Measurements from ENCODE around the gene RAB15. TPM values are rescaled to one million over a fixed set of nuclear protein-coding genes. Genes with fewer than 3 reads are reported as not detected.

The RAB15 gene
- total and polyA plus RNA-seq, 12 donors, result 0.95 to 8.9 (median 3.7) TPM

DNA sequence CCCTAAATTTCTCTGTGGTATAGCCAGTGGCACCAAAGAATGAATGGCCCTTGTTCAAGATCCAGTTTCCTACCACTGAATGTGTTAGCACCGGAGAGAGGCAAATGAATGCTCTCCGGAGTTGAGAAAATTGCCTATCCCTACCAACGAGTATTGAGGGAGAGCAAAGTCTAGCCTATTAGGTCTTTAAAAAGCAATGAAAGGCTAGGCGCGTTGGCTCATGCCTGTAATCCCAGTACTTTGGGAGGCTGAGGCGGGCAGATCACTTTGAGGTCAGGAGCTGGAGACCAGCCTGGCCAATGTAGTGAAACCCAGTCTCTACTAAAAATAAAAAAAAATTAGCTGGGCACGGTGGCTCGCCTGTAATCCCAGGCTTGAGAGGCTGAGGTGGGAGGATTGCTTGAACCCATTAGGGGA lies 898 bp upstream of the RAB15 start:
- DNase-seq, result no peak
- Histone ChIP-seq H3K9me3 (replicated peaks in 1 of 3) (no peaks in the 10 kb centered on the region), H3K27me3 (no peaks in the 10 kb centered on the region), H3K4me1 (replicated peaks in 1 of 2) (peaks cover 5 to 8% of the 10 kb centered on the region in 2 donors), H3K4me3 (no peak overlapping the region), H3K36me3 (replicated peaks in 1 of 2) (no peaks in the 10 kb centered on the region), H3K27ac (no peak overlapping the region)
- 87 to 90% (median 89%) methylated on average over 8 of the region's 8 CpGs for WGBS, 4 donors
- intact Hi-C loops (cut with DNase I), result loop anchor here in 1 of 2 donors (10.0 kb wide), 1 partner anchor 148 kb away; no protein-coding TSS in a partner anchor
- TF ChIP-seq POLR2A (IDR thresholded peaks at IDR 0.05), result no peak
- TF ChIP-seq, protein P1, sequence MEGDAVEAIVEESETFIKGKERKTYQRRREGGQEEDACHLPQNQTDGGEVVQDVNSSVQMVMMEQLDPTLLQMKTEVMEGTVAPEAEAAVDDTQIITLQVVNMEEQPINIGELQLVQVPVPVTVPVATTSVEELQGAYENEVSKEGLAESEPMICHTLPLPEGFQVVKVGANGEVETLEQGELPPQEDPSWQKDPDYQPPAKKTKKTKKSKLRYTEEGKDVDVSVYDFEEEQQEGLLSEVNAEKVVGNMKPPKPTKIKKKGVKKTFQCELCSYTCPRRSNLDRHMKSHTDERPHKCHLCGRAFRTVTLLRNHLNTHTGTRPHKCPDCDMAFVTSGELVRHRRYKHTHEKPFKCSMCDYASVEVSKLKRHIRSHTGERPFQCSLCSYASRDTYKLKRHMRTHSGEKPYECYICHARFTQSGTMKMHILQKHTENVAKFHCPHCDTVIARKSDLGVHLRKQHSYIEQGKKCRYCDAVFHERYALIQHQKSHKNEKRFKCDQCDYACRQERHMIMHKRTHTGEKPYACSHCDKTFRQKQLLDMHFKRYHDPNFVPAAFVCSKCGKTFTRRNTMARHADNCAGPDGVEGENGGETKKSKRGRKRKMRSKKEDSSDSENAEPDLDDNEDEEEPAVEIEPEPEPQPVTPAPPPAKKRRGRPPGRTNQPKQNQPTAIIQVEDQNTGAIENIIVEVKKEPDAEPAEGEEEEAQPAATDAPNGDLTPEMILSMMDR (IDR thresholded peaks at IDR 0.05), result no peak

DNA sequence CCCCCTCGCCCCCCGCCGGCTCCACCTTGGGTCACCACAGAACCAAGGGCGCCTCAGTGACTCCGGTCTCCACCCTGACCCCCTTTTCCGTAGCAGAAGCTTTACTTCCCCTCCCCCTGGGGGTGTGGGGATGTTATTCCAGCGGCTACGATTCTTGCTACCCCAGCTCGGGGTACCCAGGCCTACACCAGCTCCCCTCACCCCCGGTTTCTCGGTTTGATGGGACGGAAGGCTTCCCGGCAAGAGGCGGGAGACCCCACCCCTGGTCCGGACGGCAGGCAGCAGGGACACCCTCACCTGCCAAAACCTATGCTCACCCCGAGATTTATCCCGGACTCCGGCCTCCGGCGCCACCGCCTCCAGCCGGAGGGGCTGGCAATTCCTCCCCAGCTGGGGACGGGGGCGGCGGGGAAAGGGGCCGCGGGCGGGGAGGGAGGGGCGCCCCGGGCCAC lies 619 bp downstream of the RAB15 start:
- no peak overlapping the region for H3K27ac ChIP-seq
- H3K36me3 ChIP-seq (replicated peaks in 1 of 2), result no peaks in the 10 kb centered on the region
- DNase-seq, result no peak
- peaks cover 5 to 8% of the 10 kb centered on the region in 2 donors for H3K4me1 ChIP-seq (replicated peaks in 1 of 2)
- WGBS, 4 donors, result 4 to 10% (median 7%) methylated on average over 4 to 30 of the region's 31 CpGs
- peak overlapping the region; percentile 18 to 95 (median 38) for H3K4me3 ChIP-seq
- H3K27me3 ChIP-seq, result no peaks in the 10 kb centered on the region
- H3K9me3 ChIP-seq (replicated peaks in 1 of 3), result no peaks in the 10 kb centered on the region
- intact Hi-C loops (cut with DNase I), result loop anchor here in 1 of 2 donors (10.0 kb wide), 1 partner anchor 147 kb away; no protein-coding TSS in a partner anchor
- TF ChIP-seq POLR2A (IDR thresholded peaks at IDR 0.05), result no peak
- TF ChIP-seq, protein P1 (IDR thresholded peaks at IDR 0.05), result no peak

DNA sequence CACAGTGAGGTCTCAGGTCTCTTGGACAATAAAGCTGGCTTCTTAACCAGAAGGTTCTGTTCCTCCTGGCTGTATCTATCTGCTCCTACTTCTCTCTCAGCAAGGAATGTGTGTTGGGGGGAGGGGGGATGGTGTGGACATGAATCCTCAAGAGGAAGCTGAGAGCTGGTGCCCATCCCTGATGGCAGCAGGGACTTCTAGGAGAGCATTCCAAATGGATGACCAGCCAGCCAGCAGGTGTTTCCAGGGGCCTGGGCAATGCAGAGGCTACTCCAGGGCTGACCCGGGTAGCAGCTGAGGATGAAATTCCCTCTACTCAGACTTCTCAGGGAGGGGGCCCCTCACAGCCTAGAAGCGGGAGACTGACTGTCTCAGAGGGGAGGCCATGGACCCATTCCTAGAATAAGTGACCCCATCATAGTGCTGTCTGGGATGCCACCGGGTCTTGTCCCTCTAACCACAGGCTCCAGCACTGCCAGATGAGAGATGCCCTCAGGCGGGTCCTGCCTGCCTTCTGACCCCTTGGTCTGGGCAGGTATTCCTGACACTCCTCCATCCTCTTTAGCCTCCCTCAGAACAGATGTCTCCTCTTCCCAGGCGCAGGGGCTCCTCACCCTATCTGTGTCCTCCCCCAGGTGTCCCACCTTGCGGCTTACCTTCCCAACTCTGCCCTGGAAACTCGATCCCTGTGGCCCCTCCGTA lies 1.2 kb downstream of the RAB15 start:
- H3K4me3 ChIP-seq, result peak overlapping the region in 2 of 4 donors; percentile 41 to 95
- intact Hi-C loops (cut with DNase I), result loop anchor here in 1 of 2 donors (10.0 kb wide), 1 partner anchor 146 kb away; no protein-coding TSS in a partner anchor
- no peak for TF ChIP-seq POLR2A (IDR thresholded peaks at IDR 0.05)
- TF ChIP-seq, protein P1 (IDR thresholded peaks at IDR 0.05), result no peak
- no peaks in the 10 kb centered on the region for H3K36me3 ChIP-seq (replicated peaks in 1 of 2)
- no peaks in the 10 kb centered on the region for H3K27me3 ChIP-seq
- WGBS, 4 donors, result 67 to 70% (median 68%) methylated on average over 7 to 8 of the region's 8 CpGs
- no peak overlapping the region for H3K27ac ChIP-seq
- H3K4me1 ChIP-seq (replicated peaks in 1 of 2), result peaks cover 5 to 8% of the 10 kb centered on the region in 2 donors
- no peaks in the 10 kb centered on the region for H3K9me3 ChIP-seq (replicated peaks in 1 of 3)
- DNase-seq, result no peak

DNA sequence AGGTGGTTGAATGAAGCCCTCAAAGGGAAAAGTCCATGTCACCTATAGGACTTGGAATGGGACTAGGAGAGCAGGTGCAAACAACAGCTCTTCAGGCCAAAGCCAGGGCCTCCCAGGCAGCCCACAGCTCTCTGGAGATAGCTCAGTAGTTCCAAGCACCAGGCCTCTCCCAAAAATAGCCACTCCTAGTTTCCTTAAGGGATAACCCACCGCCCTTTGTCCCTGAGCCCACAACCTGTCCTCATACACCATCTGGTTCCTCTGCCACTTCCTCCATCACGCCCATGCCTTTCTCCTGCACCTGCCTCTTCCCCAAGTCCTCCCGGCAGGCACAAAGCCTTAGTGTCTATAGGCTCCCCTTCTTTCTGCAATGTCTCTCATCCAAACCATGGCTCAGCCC lies 2.1 kb downstream of the RAB15 start:
- no peak for DNase-seq
- 84 to 97% (median 90%) methylated on average over 3 of the region's 3 CpGs for WGBS, 4 donors
- Histone ChIP-seq H3K27me3 (no peaks in the 10 kb centered on the region), H3K4me1 (replicated peaks in 1 of 2) (peaks cover 5 to 8% of the 10 kb centered on the region in 2 donors), H3K36me3 (replicated peaks in 1 of 2) (no peaks in the 10 kb centered on the region), H3K27ac (no peak overlapping the region), H3K4me3 (no peak overlapping the region), H3K9me3 (replicated peaks in 1 of 3) (no peaks in the 10 kb centered on the region)
- intact Hi-C loops (cut with DNase I), result loop anchor here in 1 of 2 donors (10.0 kb wide), 1 partner anchor 145 kb away; no protein-coding TSS in a partner anchor
- TF ChIP-seq, protein P1 (IDR thresholded peaks at IDR 0.05), result no peak
- no peak for TF ChIP-seq POLR2A (IDR thresholded peaks at IDR 0.05)
